HG03280 (cell line): Measurements from ENCODE around the gene CBARP.
"Not testable (repeated sequence)": the region's sequence is repeated elsewhere in the genome, so short reads cannot be mapped to it uniquely, and the experiment has no call there.

Experiments
- ATAC-seq: cut with Tn5 transposase; IDR thresholded peaks from one replicate; pipeline ENCODE4 v1.9.1; 2021; ENCODE audit warnings: mild to moderate bottlenecking, moderate library complexity; ENCODE audit not compliant: unreplicated experiment

The CBARP gene

DNA sequence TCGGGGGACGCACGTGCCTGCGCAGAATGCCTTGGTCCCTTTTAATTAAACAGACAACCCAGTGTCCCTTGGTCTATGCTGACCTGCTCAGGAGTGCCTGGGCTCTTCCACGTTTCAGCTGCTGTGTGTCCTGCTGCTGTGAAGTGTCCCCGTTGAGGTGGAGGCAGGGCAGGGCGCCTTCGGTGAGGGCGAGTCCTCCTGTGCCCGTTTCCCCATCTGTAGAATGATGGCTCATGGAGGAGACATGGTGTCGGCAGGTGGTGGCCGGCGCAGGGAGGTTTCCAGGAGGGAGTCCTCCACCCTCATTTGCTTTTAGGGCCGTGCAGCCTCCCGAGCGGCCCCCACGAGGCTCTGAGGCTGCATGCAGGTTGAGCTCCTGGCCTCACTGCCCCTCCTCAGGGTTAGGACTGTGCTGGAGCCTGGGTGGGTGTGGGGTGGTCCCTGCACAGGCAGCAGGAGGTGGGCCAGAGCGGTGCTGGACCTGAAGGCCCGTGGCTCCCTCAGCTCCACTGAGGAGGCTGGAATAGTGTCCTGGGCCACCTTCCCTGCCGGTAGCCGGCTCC is 23.4 kb downstream of the CBARP start:
- no peak for ATAC-seq

DNA sequence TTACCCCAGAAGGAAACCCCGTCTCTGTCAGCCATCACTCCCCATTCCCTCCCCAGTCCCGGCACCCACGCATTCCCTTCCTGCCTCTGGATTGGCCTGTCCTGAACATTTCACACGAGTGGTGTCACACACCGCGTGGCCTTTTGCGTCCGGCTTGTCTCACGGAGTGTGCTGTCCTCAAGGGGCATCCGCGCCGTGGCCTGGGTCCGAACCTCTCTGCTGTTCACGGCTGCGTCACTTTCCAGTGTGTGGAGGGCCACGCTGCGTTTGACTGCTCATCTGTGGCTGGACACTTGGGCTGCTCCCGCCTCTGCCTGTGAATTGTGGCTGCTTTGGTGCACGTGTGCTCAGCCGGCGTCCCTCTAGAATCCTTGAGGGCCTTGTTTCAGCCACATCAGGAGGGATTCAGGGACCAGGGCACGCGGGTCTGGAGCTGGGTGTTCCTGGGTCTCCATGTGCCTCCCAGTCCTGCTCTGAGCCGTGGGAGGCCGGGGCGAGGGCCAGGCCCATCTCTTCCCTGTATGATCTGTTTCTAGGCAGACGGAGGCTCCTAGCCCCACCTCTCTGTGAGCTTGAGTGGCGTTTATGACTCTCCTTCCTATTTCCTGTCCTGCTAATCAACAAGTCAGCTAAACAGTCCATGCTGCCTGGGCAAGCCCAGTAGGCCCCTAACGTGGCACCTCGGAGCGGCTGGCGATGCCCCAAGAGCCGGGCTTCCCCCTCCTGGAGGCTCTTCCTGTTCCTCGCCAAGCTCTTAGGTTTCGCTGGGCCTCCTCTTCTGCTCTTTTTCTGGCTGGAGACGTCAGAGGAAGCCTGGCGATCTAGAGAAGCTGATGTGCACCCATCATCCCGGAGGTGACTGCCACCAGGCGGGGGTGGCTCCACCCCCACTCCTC is 24.2 kb downstream of the CBARP start:
- ATAC-seq: no peak

DNA sequence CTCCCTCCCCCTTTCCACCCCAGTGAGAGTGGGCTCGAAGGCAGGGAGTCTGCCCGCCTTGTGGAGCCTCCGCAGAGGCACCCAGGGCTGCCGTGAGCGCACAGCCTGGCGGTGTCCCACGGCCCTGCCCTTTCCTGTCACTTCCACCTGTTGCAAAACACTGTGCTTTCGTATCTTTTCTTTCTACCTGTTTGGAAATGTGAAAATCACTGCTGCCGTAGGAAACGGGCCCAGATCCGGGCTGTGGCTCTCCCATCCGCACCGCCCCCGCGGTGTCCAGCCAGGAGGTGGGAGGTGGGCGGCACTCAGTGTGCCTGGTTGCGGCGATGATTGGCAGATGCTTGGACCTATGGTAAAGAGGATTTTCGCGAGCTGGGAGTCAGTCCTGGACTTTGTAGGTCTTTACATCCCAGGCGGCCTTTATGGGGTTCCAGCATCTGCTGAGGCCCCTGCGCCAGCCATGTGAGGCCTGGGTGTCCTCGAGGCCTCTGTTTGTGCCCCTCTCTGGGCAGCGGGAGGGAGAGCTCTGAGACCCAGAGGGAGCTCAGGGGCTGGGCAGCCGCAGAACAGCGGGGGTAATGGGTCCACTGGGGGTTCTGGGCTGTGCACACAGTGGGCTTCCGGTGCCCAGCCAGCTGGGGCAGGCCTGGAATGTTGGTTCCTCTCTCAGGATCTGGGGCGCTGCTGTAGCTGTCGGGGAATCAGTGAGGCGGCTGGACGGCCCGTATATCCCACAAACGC is 26.1 kb downstream of the CBARP start:
- no peak for ATAC-seq

DNA sequence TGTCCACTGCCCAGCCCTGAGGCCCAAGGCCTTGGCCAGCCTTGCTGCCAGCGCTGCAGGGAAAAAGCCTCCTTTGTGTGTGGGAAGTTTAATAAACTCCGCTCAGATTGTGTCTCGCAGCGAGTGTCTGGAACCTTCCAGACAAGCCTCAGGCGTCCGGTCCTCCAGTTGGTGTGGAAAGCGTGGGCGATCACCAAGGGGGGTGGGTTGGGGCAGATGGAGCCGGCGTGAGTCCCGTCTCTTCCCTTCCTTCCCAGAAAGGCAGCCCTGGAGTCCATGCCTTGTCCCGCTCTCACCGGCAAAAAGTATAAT is 27.6 kb downstream of the CBARP start:
- no peak for ATAC-seq

DNA sequence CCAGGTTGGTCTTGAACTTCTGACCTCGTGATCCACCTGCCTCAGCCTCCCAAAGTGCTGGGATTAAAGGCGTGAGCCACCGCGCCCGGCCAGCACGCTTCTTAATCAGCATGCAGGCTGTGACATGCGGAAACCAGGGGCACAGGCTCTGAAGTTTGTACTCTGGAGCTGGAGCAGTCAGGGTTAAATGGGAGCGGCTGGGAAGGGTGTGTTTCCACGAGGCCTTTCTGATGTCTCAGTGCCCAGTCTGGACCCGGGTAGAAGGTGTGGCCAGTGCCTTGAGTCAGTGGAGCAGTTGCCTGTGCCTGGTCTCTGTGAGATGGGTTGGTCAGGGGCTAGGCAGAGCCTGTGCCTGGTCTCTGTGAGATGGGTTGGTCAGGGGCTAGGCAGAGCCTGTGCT is 29.0 kb downstream of the CBARP start:
- ATAC-seq: not testable (repeated sequence)

DNA sequence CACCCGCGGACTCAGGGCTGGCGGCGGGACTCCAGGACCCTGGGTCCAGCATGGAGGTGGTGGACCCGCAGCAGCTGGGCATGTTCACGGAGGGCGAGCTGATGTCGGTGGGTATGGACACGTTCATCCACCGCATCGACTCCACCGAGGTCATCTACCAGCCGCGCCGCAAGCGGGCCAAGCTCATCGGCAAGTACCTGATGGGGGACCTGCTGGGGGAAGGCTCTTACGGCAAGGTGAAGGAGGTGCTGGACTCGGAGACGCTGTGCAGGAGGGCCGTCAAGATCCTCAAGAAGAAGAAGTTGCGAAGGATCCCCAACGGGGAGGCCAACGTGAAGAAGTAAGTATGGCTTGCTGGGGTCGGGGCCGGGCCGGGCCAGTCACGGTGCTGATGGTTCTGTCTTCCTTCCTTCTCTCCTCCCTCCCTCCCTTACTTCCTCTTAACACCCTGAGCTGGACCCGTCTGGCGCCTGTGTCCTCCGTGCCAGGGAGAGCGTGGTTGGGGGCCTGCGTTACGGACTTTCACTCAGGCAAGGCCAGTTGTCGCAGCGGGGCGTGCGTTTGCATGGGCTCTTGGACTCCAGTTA is 30.8 kb downstream of the CBARP start:
- no peak for ATAC-seq

DNA sequence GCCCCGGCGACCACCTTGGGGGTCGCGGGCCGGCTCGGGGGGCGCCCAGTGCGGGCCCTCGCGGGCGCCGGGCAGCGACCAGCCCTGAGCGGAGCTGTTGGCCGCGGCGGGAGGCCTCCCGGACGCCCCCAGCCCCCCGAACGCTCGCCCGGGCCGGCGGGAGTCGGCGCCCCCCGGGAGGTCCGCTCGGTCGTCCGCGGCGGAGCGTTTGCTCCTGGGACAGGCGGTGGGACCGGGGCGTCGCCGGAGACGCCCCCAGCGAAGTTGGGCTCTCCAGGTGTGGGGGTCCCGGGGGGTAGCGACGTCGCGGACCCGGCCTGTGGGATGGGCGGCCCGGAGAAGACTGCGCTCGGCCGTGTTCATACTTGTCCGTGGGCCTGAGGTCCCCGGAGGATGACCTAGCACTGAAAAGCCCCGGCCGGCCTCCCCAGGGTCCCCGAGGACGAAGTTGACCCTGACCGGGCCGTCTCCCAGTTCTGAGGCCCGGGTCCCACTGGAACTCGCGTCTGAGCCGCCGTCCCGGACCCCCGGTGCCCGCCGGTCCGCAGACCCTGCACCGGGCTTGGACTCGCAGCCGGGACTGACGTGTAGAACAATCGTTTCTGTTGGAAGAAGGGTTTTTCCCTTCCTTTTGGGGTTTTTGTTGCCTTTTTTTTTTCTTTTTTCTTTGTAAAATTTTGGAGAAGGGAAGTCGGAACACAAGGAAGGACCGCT is 31.5 kb downstream of the CBARP start:
- no peak for ATAC-seq

DNA sequence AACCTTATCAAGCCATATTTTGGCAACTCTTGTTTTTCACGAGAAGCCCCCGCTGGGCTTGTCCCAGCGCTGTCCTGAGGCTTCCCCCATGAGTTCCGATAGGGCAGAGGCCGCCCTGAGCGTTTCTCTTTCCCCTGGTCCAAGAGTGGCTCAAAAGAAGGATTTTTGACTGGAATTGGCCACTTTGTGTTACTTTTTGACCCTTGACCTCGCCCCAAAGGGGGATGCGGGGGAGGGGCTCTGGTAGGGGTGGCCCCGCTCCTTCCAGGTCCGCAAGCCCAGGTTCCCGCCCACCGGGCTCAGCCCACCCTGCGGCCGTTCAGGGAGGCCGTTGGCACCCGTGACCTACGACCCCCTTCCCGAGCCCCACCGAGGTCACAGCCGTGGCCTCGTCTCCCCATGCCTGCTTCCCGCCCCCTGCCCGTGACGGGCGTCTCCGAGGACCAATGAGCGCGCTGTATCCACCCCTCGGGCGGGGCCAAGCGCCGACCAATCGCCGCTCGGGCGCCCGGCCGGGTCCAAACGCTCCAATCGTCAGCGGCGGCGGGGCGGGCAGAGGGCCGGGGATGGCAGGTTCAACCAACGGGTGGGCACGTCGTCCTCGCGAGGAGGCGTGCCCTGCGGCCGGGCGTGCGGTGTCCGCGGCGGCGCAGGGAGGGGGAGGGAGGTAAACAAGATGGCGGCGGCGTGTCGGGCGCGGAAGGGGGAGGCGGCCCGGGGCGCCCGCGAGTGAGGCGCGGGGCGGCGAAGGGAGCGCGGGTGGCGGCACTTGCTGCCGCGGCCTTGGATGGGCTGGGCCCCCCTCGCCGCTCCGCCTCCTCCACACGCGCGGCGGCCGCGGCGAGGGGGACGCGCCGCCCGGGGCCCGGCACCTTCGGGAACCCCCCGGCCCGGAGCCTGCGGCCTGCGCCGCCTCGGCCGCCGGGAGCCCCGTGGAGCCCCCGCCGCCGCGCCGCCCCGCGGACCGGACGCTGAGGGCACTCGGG is 32.4 kb downstream of the CBARP start, which contains the start of gene STK11:
Gene STK11 (plus strand): TSS at position 665 of the 986 bp plus-strand sequence. CDS start 1,136 bp downstream, outside the sequence.
- peak; percentile 91 for ATAC-seq

DNA sequence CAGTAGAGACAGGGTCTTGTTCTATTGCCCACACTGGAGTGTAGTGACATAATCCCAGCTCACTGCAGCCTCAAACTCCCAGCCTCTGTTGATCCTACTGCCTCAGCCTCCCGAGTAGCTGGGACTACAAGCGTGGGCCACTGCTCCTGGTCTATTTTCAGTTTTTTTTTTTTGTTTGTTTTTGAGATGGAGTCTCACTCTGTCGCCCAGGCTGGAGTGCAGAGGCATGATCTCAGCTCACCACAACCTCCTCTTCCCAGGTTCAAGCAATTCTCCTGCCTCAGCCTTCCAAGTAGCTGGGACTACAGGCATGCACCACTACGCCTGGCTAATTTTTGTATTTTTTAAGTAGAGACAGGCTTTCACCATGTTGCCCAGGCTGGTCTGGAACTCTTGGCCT is 37.2 kb downstream of the CBARP start:
- not testable (repeated sequence) for ATAC-seq

DNA sequence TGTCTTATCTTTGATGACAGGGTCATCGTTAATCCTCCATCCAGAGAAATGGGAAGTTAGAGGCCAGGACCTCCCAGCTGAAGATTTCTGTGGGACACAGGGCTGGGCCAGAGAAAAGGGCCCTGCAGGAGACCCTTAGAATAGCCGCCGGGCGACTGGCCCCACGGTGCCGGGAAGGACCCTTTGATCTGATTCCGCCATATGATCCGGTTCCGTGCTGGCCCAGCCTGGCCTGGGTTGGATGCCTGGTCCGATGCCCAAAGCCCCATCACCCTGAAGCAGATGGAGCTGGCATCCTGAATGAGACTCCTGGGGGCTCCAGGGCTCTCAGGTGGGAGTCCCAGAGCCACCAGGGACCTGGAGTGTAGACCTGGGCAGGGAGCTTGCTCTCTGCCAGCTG is 38.3 kb downstream of the CBARP start:
- no peak for ATAC-seq

DNA sequence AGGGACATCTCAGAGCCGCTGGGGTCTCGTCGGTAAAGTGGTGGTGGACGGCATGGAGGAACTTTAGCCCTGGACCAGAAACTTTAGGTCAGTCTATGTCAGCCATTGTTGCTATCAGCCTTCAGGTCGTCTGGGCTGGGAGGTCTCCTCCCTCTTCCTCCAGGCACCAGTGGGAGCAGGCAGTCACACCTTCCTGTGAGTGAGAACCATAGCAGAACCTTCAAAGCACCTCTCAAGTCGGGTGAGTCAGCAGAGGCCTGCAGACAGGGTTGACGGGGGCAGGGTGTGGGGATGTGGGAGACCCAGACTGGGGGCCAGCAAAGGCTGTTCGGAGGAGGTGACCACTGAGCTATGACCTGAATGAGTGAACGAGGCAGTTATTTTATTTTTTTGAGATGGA is 48.4 kb downstream of the CBARP start:
- ATAC-seq: no peak

DNA sequence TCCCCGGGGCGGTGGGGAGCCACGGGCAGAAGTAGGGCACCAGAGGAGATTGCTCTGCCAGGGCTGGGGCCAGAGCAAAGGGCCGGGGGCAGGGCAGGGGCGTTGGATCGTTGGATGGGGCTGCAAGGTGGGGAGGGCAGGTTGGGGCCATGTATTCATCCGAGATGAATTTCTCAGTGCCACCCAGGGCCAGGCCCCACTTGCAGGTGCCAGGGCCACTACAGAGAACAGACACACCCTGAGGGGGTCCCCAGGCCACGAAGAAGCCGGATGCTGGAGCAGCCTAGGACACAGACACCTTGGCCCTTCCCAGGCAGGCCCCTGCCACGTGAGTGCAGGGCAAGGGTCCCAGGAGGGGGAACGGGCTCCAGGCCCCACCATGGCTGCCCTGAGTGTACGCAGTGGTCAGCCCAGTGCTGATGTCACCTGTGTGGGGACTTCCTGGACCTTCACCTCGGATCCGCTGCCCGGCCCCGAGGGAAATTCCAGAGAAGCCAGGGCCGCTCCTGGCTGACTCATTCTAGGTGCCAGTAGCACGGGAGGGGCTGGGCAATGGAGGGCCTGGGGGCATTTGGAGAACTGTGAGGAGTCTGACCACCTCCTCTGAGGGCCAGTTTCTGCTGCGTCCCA is 54.1 kb downstream of the CBARP start:
- no peak for ATAC-seq

DNA sequence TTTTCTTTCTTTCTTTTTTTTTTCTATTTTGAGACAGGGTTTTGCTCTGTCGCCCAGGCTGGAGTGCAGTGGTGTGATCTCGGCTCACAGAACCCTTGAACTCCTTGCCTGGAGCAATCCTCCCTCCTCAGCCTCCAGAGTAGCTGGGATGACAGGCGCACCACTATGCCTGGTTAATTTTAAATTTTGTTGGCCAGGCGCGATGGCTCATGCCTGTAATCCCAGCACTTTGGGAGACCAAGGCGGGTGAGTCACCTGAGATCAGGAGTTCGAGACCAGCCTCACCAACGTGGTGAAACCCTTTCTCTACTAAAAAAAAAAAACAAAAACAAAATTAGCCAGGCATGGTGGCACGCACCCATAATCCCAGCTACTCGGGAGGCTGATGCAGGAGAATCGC is 55.1 kb downstream of the CBARP start:
- no peak for ATAC-seq

DNA sequence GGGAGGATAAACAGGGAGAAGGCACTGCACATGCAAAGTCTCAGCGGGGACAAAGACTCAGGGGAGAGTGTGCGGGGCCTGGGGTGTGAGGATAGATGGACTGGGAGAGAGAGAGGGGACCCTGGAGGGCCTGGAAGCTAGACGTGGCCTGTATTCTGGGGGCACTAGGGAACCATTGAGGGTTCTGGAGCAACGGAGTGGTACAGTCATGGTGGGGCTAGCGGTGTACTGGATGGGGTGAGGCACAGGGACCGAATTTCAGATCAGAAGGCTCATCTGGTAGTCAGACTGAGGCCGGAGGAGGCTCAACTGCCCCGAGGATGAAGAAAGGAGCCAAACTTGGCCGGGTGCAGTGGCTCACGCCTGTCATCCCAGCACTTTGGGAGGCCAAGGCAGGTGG is 55.7 kb downstream of the CBARP start:
- ATAC-seq: no peak

DNA sequence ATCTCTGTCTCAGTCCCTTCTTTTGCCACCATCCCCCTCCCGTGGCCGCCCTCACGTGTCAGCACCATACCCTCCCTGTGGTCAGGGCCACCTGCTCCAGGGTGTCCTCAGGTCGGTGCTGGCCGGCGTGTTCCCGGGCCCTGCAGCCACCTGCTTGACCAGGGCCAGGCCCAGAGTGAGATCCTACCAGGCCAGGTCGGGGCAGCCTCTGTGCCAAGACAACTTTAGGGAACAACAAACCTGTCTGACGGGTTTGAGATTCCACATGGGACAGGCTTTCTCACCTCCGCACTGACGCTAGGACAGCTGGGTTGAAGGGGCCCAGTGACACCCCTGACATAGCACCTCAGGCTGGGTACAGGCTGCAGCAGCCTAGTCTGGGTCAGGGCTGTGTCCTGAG is 56.2 kb downstream of the CBARP start:
- no peak for ATAC-seq
